CD4-positive, alpha-beta T cell treated with Interferon gamma for 1 hour (primary cell): Measurements from ENCODE around the gene IFI27L1.

Experiments
- DNase-seq: peaks from one replicate; pipeline ENCODE4 v3.0.0-alpha.2; 2020

The IFI27L1 gene

DNA sequence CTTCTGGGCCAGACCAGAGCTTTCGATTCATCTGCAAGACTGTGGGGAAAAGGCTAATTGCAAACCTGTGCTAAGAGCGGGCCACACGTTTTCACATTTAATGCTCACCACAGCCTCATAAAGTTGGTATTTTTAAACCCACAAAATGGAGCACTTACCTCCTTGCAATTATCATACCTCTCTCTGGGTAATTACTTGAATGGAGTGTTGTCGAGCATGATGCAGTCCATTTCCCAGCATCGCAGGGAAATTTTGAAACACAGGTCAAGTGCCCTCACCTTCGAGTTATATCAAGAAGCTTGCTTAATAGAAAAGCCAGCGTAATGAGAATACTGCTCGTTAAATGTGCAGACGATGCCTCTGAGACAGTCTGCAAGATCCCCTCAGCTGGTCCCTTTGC is 57.1 kb downstream of the IFI27L1 start:
- DNase-seq, result no peak

DNA sequence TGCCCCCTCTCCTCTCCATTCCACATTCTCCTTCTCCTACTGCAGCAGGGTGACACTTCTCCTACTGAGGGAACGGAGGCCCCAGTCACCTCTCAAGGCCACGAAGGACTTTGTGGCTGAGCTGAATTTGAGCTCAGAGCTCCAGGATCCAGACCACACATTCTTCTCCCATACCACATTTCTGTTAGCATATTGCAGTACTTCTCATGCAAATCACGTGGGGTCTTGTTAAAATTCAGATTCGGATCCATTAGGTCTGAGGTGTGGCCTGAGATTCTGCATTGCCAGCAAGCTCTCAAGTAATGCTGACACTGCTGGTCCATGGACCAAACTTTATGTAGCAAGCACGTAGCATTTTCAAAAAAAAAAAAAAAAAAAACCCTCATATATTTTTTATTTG is 57.9 kb downstream of the IFI27L1 start:
- no peak for DNase-seq

DNA sequence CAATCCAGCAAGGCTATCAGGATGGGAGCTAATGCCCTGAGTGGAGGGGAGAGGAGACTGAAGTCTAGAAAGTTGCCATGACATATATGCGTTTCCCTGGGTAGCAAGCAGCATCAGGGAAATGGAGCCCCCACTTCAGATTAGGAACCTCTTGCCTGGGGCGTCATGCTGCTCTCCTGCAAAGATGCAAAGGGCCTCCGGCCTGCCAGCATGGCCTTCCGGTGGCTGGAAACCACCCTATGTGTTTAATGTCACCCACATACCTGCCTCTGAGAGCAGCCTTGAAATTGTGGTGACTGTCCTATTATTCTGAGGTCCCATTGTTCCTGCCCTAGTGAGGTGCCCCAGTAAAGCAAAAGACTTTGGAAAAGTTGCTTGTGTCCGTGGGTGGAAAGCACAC is 58.3 kb downstream of the IFI27L1 start:
- DNase-seq, result no peak

DNA sequence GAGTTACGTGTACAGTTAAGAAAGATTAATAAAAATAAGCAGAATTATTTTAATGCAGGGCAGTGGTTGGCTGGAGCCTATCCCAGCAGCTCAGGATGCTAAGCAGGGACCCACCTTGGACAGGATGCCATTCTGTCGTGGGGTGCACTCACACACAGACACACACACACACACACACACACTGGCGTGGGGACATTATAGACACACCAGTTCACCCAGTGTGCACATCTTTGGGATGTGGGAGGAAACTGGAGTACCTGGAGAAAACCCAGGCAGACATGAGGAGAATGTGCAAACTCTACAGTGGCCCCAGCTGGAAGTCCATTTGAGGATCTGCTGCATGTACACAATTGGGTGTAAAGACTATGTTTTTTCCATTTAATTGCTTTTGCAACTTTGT is 61.1 kb downstream of the IFI27L1 start:
- DNase-seq, result no peak

DNA sequence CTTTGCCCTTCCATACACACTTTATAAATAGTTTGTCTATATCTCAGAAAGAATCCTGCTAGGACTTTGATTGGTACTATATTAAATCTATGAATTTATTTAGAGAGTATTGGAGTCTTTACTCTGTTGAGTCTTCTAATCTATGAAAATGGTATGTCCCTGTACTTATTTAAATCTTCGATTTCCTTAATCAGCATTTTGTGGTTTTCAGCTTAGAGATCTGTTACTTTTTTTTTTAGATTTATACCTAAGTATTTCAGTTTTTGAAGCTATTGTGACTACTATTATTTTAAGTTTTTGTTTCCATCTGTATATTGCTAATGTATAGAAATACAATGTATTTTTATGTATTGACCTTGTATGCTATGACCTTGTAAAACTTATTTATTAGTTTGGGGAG is 61.7 kb downstream of the IFI27L1 start:
- DNase-seq, result no peak

DNA sequence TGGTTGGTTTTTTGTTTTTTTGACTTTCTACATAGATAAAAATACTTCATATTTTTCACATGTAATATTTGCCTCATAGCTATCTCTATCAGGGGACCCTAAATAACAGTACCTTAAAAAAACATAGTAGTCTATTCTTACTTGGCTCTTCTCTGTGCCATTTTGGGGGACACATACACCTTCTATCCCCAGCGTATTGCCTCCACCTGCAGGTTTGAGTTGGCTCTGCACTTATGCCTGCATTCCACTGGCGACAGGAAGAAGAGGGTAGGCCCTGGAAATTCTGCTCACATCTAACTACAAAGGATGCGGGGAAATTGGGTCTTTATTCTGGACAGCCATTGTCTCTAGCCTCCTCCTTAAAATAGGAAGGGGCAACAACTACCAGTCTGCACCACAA is 62.1 kb downstream of the IFI27L1 start:
- no peak for DNase-seq

DNA sequence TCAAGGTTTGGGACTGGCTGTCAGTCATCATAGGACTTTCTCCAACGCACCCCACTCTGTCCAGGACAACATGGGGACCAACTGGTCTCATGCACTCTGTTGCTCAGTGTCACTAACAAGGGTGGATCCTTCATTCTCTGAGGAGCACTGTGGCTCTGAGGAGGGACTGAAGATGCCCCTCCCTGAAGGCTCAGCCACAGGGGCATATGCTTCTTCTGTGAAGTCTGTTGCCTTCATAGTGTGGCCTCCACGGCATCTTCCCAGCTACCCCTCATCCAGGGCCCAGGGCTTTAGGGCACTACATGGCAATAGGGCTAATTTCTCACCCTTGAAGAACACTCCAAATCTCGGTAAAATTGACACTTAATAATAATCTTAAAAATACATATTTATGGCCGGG is 62.6 kb downstream of the IFI27L1 start:
- DNase-seq, result no peak

DNA sequence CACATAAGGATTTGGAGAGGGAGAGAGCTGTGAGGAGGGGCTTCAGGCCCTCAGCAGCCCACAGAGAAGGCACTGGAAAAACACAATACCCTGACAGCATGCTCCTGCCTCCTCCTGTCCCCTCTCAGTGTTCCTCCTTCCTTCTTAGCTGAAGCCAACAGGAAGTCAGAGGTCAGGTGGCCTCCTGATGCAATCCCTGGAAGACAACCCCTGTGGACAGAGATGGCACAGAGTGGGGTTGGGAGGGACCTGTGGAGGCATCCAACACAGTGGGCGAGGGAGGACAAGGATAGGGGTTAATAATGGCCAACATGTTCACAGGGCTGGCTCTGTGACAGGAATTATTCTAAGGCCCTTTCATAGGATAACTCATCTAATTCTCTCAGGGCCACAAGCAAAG is 63.7 kb downstream of the IFI27L1 start:
- no peak for DNase-seq

DNA sequence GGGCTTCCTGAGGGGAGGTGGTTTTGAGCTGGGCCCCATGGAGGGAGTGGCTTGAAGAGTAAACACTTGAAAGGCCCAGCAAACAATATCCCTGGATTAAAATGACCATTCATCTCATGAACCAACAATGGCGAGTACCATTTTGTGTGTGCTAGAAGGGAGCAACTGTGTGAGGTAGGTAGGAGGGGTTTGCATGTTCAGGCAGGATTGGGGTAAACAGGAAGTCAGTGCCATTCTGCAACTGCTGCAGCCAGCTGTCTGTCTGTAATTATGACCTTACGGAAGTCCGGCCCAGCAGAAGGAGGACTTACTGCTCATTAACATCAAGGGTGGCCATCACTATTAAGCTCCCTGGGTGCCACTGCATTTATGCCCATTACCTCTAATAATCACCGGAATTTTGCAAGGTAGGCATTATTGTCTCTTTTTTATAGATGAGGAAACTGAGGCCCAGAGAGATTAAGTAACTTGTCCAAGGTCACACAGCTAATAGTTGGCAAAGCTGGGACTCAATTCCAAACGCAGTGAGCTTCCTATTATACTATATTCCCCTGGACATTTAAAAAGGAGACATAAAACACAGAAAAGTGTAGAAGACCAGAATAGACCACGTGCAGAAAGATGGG is 64.9 kb downstream of the IFI27L1 start:
- DNase-seq, result no peak
